Measurements from ENCODE around the gene NFASC.

Gene NFASC

DNA sequence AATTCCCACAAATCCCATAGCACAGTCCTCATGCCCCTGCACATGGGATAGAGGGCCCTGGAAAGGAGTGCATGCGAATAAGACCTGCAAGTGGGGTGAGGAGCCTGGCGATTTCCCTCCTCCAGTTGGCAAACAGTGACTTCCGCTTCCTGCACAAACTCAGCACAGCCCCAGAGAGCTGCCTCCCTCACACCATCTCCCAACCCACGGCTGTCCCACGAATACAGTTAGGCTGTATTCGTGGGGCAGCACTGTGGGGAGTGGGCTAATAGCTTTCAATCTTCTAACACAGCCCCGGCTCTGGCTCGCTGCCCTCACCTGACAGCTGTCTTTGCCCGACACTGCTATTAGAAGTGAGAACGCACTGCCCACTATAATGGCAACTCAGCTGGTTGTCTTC, 144.1 kb downstream of the NFASC start:
- TF ChIP-seq, protein P1, sequence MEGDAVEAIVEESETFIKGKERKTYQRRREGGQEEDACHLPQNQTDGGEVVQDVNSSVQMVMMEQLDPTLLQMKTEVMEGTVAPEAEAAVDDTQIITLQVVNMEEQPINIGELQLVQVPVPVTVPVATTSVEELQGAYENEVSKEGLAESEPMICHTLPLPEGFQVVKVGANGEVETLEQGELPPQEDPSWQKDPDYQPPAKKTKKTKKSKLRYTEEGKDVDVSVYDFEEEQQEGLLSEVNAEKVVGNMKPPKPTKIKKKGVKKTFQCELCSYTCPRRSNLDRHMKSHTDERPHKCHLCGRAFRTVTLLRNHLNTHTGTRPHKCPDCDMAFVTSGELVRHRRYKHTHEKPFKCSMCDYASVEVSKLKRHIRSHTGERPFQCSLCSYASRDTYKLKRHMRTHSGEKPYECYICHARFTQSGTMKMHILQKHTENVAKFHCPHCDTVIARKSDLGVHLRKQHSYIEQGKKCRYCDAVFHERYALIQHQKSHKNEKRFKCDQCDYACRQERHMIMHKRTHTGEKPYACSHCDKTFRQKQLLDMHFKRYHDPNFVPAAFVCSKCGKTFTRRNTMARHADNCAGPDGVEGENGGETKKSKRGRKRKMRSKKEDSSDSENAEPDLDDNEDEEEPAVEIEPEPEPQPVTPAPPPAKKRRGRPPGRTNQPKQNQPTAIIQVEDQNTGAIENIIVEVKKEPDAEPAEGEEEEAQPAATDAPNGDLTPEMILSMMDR (IDR thresholded peaks at IDR 0.05; ENCODE audit: low read depth, low read length, poor library complexity, severe bottlenecking): no peak
- no peak for TF ChIP-seq EZH2phosphoT487 (IDR thresholded peaks at IDR 0.05; ENCODE audit: borderline replicate concordance, low read length)
- no peaks in the 10 kb centered on the region for H3K9me2 ChIP-seq (replicated peaks; ENCODE audit: control insufficient read depth, low read length)
- no peaks in the 10 kb centered on the region for H3K9me3 ChIP-seq (ENCODE audit: control insufficient read depth, insufficient read depth, low read length)
- no peaks in the 10 kb centered on the region for H3F3A ChIP-seq (ENCODE audit: control insufficient read depth, insufficient read depth)
- no peak overlapping the region for H3K4me3 ChIP-seq (ENCODE audit: low read length)
- no peaks in the 10 kb centered on the region for H3K36me3 ChIP-seq (ENCODE audit: control insufficient read depth, low read length)
- no peak overlapping the region for H3K27ac ChIP-seq (ENCODE audit: low read depth, low read length)
- no peaks in the 10 kb centered on the region for H3K79me2 ChIP-seq (ENCODE audit: control insufficient read depth, low read length)
- H4K20me1 ChIP-seq (ENCODE audit: control insufficient read depth, insufficient read depth, low read depth, low read length): no peaks in the 10 kb centered on the region
- no peaks in the 10 kb centered on the region for H3K4me1 ChIP-seq (ENCODE audit: control insufficient read depth, low read length)
- H3K4me2 ChIP-seq (ENCODE audit: low read length): no peak overlapping the region
- peaks cover 16% of the 10 kb centered on the region for H3K27me3 ChIP-seq (ENCODE audit: control insufficient read depth, low read length)

- Histone ChIP-seq H3F3A (ENCODE audit: control insufficient read depth, insufficient read depth) (no peaks in the 10 kb centered on the region), H3K36me3 (ENCODE audit: control insufficient read depth, low read length) (no peaks in the 10 kb centered on the region), H3K79me2 (ENCODE audit: control insufficient read depth, low read length) (no peaks in the 10 kb centered on the region), H4K20me1 (ENCODE audit: control insufficient read depth, insufficient read depth, low read depth, low read length) (no peaks in the 10 kb centered on the region), H3K4me1 (ENCODE audit: control insufficient read depth, low read length) (no peaks in the 10 kb centered on the region), H3K9me2 (replicated peaks; ENCODE audit: control insufficient read depth, low read length) (no peaks in the 10 kb centered on the region), H3K9me3 (ENCODE audit: control insufficient read depth, insufficient read depth, low read length) (no peaks in the 10 kb centered on the region), H3K27me3 (ENCODE audit: control insufficient read depth, low read length) (peaks cover 17% of the 10 kb centered on the region), H3K4me3 (ENCODE audit: low read length) (no peak overlapping the region), H3K4me2 (ENCODE audit: low read length) (no peak overlapping the region), H3K27ac (ENCODE audit: low read depth, low read length) (no peak overlapping the region)
- no peak for TF ChIP-seq EZH2phosphoT487 (IDR thresholded peaks at IDR 0.05; ENCODE audit: borderline replicate concordance, low read length)
- TF ChIP-seq, protein P1 (IDR thresholded peaks at IDR 0.05; ENCODE audit: low read depth, low read length, poor library complexity, severe bottlenecking): no peak
Observed at GRCh38 chr1:205015241-205015640, 144.6 kb downstream of the NFASC start.

GRCh38 chr1:205016075-205016474, 145.4 kb downstream of the NFASC start:
- H3K27me3 ChIP-seq (ENCODE audit: control insufficient read depth, low read length): peaks cover 17% of the 10 kb centered on the region
- no peaks in the 10 kb centered on the region for H4K20me1 ChIP-seq (ENCODE audit: control insufficient read depth, insufficient read depth, low read depth, low read length)
- no peak overlapping the region for H3K4me2 ChIP-seq (ENCODE audit: low read length)
- H3F3A ChIP-seq (ENCODE audit: control insufficient read depth, insufficient read depth): no peaks in the 10 kb centered on the region
- TF ChIP-seq EZH2phosphoT487 (IDR thresholded peaks at IDR 0.05; ENCODE audit: borderline replicate concordance, low read length): no peak
- TF ChIP-seq, protein P1 (IDR thresholded peaks at IDR 0.05; ENCODE audit: low read depth, low read length, poor library complexity, severe bottlenecking): no peak
- H3K27ac ChIP-seq (ENCODE audit: low read depth, low read length): no peak overlapping the region
- no peaks in the 10 kb centered on the region for H3K4me1 ChIP-seq (ENCODE audit: control insufficient read depth, low read length)
- H3K4me3 ChIP-seq (ENCODE audit: low read length): no peak overlapping the region
- H3K36me3 ChIP-seq (ENCODE audit: control insufficient read depth, low read length): no peaks in the 10 kb centered on the region
- no peaks in the 10 kb centered on the region for H3K79me2 ChIP-seq (ENCODE audit: control insufficient read depth, low read length)
- H3K9me3 ChIP-seq (ENCODE audit: control insufficient read depth, insufficient read depth, low read length): no peaks in the 10 kb centered on the region
- H3K9me2 ChIP-seq (replicated peaks; ENCODE audit: control insufficient read depth, low read length): no peaks in the 10 kb centered on the region

GRCh38 chr1:205016584-205016983, 145.9 kb downstream of the NFASC start:
- TF ChIP-seq, protein P1 (IDR thresholded peaks at IDR 0.05; ENCODE audit: low read depth, low read length, poor library complexity, severe bottlenecking): no peak
- TF ChIP-seq EZH2phosphoT487 (IDR thresholded peaks at IDR 0.05; ENCODE audit: borderline replicate concordance, low read length): no peak
- no peak overlapping the region for H3K4me2 ChIP-seq (ENCODE audit: low read length)
- H3K4me1 ChIP-seq (ENCODE audit: control insufficient read depth, low read length): no peaks in the 10 kb centered on the region
- no peaks in the 10 kb centered on the region for H3K9me2 ChIP-seq (replicated peaks; ENCODE audit: control insufficient read depth, low read length)
- H3K27me3 ChIP-seq (ENCODE audit: control insufficient read depth, low read length): peaks cover 17% of the 10 kb centered on the region
- H3K79me2 ChIP-seq (ENCODE audit: control insufficient read depth, low read length): no peaks in the 10 kb centered on the region
- H3K36me3 ChIP-seq (ENCODE audit: control insufficient read depth, low read length): no peaks in the 10 kb centered on the region
- H3K9me3 ChIP-seq (ENCODE audit: control insufficient read depth, insufficient read depth, low read length): no peaks in the 10 kb centered on the region
- no peaks in the 10 kb centered on the region for H4K20me1 ChIP-seq (ENCODE audit: control insufficient read depth, insufficient read depth, low read depth, low read length)
- no peaks in the 10 kb centered on the region for H3F3A ChIP-seq (ENCODE audit: control insufficient read depth, insufficient read depth)
- no peak overlapping the region for H3K4me3 ChIP-seq (ENCODE audit: low read length)
- H3K27ac ChIP-seq (ENCODE audit: low read depth, low read length): no peak overlapping the region
